ENCODE results near the gene SRGAP2B.
"Not testable (repeated sequence)": the region's sequence is repeated elsewhere in the genome, so short reads cannot be mapped to it uniquely, and the experiment has no call there.

Gene SRGAP2B

GRCh38 chr1:144889450-144890115, 205.5 kb downstream of the SRGAP2B start:
- DNase-seq = not testable (repeated sequence)

- DNase-seq = not testable (repeated sequence)
Observed at GRCh38 chr1:144883022-144883421, 212.1 kb downstream of the SRGAP2B start.

GRCh38 chr1:144882343-144882742, 212.8 kb downstream of the SRGAP2B start:
- not testable (repeated sequence) for DNase-seq

GRCh38 chr1:144858607-144859006, 236.5 kb downstream of the SRGAP2B start:
- not testable (repeated sequence) for DNase-seq

Measured in NCI-H774 (cell line).